ENCODE results near the gene PACSIN2. TPM values are rescaled to one million over a fixed set of nuclear protein-coding genes. Genes with fewer than 3 reads are reported as not detected.
"Not testable (repeated sequence)": the region's sequence is repeated elsewhere in the genome, so short reads cannot be mapped to it uniquely, and the experiment has no call there.

Gene PACSIN2
- total RNA-seq, 3 donors from 2014 or later (not counting 1 experiment from before 2014, with no cell fraction given): 37.1 to 48.5 (median 47.6) TPM

DNA sequence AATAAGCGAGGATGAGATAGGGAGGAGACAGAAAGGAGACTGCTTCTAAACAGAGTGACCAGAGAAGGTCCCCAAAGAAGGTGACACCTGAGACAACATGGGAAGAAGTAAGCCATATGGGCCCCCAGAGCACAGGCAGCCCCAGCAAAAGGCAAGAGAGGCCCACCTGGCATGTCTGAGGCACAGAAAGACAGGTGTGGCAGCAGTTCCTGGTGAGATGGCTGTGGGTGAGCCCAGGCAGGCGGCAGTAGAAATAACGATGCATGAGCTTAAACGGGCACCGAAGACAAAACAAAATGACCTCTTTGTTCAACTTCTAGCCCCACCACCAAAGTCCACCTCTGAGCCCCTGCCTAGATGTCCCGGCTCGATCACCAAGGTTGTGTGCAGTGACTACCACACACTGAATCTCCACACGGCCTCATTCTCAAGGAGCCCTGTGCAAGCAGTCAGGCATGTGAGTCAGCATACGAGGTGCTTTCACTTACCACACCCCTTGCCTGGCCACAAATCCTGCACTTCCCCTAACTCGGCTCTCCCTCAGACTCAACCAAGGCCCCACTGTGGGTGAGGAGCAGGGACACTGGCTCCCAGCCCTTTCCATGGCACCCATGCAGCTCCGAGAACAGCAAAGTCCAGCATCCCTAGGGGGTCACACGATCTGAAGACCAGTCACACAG is 77.6 kb downstream of the PACSIN2 start:
- intact Hi-C loops (cut with micrococcal nuclease): no loop called here
- Histone ChIP-seq H3K4me1 (ENCODE audit: control insufficient read depth, insufficient read depth, low read length) (peaks cover 40% of the 10 kb centered on the region), H3K9me3 (ENCODE audit: control insufficient read depth, insufficient read depth, low read length) (no peaks in the 10 kb centered on the region), H3K27ac (ENCODE audit: low read length) (peak overlapping the region; percentile 3), H3K27me3 (ENCODE audit: control insufficient read depth, insufficient read depth, low read length) (no peaks in the 10 kb centered on the region), H3K36me3 (ENCODE audit: control insufficient read depth, insufficient read depth, low read length) (no peaks in the 10 kb centered on the region), H3K4me3 (ENCODE audit: low read length) (no peak overlapping the region)
- Mint-ChIP-seq H3K4me1 (peaks cover 53 to 54% of the 10 kb centered on the region in 2 donors), H3K27ac (peak overlapping the region in 1 of 2 donors; percentile 20), H3K36me3 (no peaks in the 10 kb centered on the region), H3K27me3 (ENCODE audit: low read depth in 2 of 2) (no peaks in the 10 kb centered on the region), H3K9me3 (no peaks in the 10 kb centered on the region), H3K4me3 (no peak overlapping the region)
- WGBS (ENCODE audit: insufficient coverage): 31% methylated on average over 12 of the region's 12 CpGs
- TF ChIP-seq, protein P1, sequence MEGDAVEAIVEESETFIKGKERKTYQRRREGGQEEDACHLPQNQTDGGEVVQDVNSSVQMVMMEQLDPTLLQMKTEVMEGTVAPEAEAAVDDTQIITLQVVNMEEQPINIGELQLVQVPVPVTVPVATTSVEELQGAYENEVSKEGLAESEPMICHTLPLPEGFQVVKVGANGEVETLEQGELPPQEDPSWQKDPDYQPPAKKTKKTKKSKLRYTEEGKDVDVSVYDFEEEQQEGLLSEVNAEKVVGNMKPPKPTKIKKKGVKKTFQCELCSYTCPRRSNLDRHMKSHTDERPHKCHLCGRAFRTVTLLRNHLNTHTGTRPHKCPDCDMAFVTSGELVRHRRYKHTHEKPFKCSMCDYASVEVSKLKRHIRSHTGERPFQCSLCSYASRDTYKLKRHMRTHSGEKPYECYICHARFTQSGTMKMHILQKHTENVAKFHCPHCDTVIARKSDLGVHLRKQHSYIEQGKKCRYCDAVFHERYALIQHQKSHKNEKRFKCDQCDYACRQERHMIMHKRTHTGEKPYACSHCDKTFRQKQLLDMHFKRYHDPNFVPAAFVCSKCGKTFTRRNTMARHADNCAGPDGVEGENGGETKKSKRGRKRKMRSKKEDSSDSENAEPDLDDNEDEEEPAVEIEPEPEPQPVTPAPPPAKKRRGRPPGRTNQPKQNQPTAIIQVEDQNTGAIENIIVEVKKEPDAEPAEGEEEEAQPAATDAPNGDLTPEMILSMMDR (IDR thresholded peaks at IDR 0.05): no peak
- ATAC-seq: peak; percentile 70 to 83 (median 82)
- DNase-seq: peak in 1 of 2 donors; percentile 23

DNA sequence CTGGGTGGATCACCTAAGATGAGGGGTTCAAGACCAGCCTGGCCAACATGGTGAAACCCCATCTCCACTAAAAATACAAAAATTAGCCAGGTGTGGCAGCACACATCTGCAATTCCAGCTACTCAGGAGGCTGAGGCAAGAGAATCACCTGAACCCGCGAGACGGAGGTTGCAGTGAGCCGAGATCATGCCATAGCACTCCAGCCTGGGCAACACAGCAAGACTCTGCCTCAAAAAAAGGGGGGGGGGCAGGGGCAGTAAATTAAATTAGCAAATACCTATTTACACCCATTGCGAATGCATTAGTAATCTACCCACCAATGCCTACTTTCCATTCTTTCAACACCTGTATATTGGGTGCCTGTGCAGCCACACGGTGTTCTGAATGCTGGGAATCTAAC is 78.3 kb downstream of the PACSIN2 start:
- H3K4me3 Mint-ChIP-seq; H3K27ac ChIP-seq (ENCODE audit: low read length); H3K9me3 Mint-ChIP-seq; DNase-seq; H3K4me3 ChIP-seq (ENCODE audit: low read length); H3K36me3 Mint-ChIP-seq; H3K27me3 ChIP-seq (ENCODE audit: control insufficient read depth, insufficient read depth, low read length); ATAC-seq; intact Hi-C loops (cut with micrococcal nuclease); H3K27me3 Mint-ChIP-seq (ENCODE audit: low read depth in 2 of 2); H3K9me3 ChIP-seq (ENCODE audit: control insufficient read depth, insufficient read depth, low read length); H3K36me3 ChIP-seq (ENCODE audit: control insufficient read depth, insufficient read depth, low read length): not testable (repeated sequence)
- 95% methylated on average over 6 of the region's 6 CpGs for WGBS (ENCODE audit: insufficient coverage)
- Mint-ChIP-seq H3K27ac (peak overlapping the region in 1 of 2 donors; percentile 20), H3K4me1 (peaks cover 59 to 60% of the 10 kb centered on the region in 2 donors)
- H3K4me1 ChIP-seq (ENCODE audit: control insufficient read depth, insufficient read depth, low read length): peaks cover 44% of the 10 kb centered on the region

DNA sequence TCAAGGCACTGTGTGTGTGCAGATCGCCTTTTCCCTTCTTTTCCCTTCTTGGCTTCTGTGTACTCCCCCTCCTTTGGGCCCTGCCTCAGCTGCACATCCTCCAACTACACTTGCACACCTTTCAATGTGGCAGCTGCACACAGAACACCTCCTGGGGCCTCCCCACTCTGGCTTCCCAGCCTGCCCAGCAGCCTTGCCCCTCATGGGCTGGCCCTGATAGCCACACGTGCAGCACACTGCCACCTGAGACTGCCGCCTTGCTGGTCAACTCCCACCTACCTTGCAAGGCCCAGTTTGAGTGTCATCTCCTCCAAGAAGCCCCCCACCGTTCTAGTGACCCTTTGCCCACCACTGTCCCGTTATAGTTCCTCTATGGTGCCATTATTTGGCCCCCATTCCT is 80.6 kb downstream of the PACSIN2 start:
- TF ChIP-seq, protein P1 (IDR thresholded peaks at IDR 0.05): no peak
- Mint-ChIP-seq H3K27me3 (ENCODE audit: low read depth in 2 of 2) (no peaks in the 10 kb centered on the region), H3K36me3 (no peaks in the 10 kb centered on the region), H3K4me3 (no peak overlapping the region), H3K9me3 (no peaks in the 10 kb centered on the region), H3K27ac (peak overlapping the region in 1 of 2 donors; percentile 84), H3K4me1 (peaks cover 76% of the 10 kb centered on the region in 2 donors)
- Histone ChIP-seq H3K27me3 (ENCODE audit: control insufficient read depth, insufficient read depth, low read length) (no peaks in the 10 kb centered on the region), H3K27ac (ENCODE audit: low read length) (peak overlapping the region; percentile 83), H3K9me3 (ENCODE audit: control insufficient read depth, insufficient read depth, low read length) (no peaks in the 10 kb centered on the region), H3K4me3 (ENCODE audit: low read length) (no peak overlapping the region), H3K36me3 (ENCODE audit: control insufficient read depth, insufficient read depth, low read length) (no peaks in the 10 kb centered on the region), H3K4me1 (ENCODE audit: control insufficient read depth, insufficient read depth, low read length) (peaks cover 63% of the 10 kb centered on the region)
- WGBS (ENCODE audit: insufficient coverage): 83% methylated on average over 5 of the region's 5 CpGs
- DNase-seq: no peak
- intact Hi-C loops (cut with micrococcal nuclease): no loop called here
- no peak for ATAC-seq

DNA sequence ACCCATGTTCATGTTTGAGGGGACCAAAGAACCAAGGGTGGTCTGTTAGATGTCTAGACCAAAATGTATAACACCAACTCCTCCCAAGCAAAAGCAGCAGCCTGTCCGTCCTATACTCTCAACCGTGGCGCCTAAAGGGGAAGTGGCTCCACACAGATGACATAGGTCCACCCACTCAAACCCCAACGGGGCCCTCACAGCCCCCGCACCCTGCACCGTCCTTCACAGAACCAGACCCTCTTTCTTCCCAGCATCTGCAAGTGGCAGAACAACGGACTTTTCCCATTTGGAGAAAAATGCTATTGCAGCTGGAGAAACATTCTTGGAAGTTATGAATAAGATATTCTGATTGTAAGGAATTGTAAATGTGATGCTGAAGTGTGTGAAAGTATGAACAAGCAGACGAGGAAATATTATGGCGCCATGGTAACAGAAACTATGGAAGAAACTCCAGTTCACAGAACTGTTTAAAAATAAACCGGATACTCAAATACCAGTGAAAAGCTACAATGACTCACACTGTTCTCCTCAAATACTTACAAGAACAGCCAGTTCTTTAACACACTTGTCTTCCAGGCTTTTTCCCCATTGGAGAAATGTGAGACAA is 81.4 kb downstream of the PACSIN2 start:
- TF ChIP-seq, protein P1 (IDR thresholded peaks at IDR 0.05): no peak
- Mint-ChIP-seq H3K27me3 (ENCODE audit: low read depth in 2 of 2) (no peaks in the 10 kb centered on the region), H3K4me1 (peaks cover 75 to 82% of the 10 kb centered on the region in 2 donors), H3K4me3 (no peak overlapping the region), H3K9me3 (no peaks in the 10 kb centered on the region), H3K27ac (peak overlapping the region; percentile 68 to 84), H3K36me3 (no peaks in the 10 kb centered on the region)
- Histone ChIP-seq H3K4me1 (ENCODE audit: control insufficient read depth, insufficient read depth, low read length) (peaks cover 66% of the 10 kb centered on the region), H3K9me3 (ENCODE audit: control insufficient read depth, insufficient read depth, low read length) (no peaks in the 10 kb centered on the region), H3K27me3 (ENCODE audit: control insufficient read depth, insufficient read depth, low read length) (no peaks in the 10 kb centered on the region), H3K27ac (ENCODE audit: low read length) (peak overlapping the region; percentile 83), H3K36me3 (ENCODE audit: control insufficient read depth, insufficient read depth, low read length) (no peaks in the 10 kb centered on the region), H3K4me3 (ENCODE audit: low read length) (peak overlapping the region; percentile 16)
- ATAC-seq: peak; percentile 44 to 65 (median 64)
- intact Hi-C loops (cut with micrococcal nuclease): no loop called here
- no peak for DNase-seq
- 18% methylated on average over 10 of the region's 10 CpGs for WGBS (ENCODE audit: insufficient coverage)

Measured in natural killer cell (primary cell).